ENCODE data around the gene PTGIS. TPM values are rescaled to one million over a fixed set of nuclear protein-coding genes. Genes with fewer than 3 reads are reported as not detected.
A peak's percentile ranks its signal among the peaks of the same experiment; 100 is the strongest.

The PTGIS gene
- total RNA-seq, 2 experiments from 2014 or later, result not detected

GRCh38 chr20:49549801-49550551 is 18.0 kb downstream of the PTGIS start:
- intact Hi-C loops (cut with micrococcal nuclease; ENCODE audit: unreplicated experiment), result no loop called here
- no TSS peak for BruUV-seq (replicated peaks)

GRCh38 chr20:49548371-49548947 is 19.5 kb downstream of the PTGIS start:
- intact Hi-C loops (cut with micrococcal nuclease; ENCODE audit: unreplicated experiment), result no loop called here
- H3K4me2 ChIP-seq (ENCODE audit: low read length), result no peak overlapping the region
- no peaks in the 10 kb centered on the region for H3K9me2 ChIP-seq (ENCODE audit: insufficient read depth, low read length)
- H3K36me3 ChIP-seq (ENCODE audit: insufficient read depth, low read length), result no peaks in the 10 kb centered on the region
- H3K9me3 ChIP-seq (ENCODE audit: low read length), result peaks cover 8% of the 10 kb centered on the region
- BruUV-seq (replicated peaks), result no TSS peak
- no peak overlapping the region for H3K4me3 ChIP-seq (ENCODE audit: low read depth, low read length, poor library complexity, severe bottlenecking)
- H4K20me1 ChIP-seq (ENCODE audit: insufficient read depth, low read length), result no peaks in the 10 kb centered on the region
- TF ChIP-seq EZH2phosphoT487 (IDR thresholded peaks at IDR 0.05; ENCODE audit: borderline replicate concordance, low read depth, low read length), result no peak
- TF ChIP-seq CTCF (conservative IDR thresholded peaks at IDR 0.05; ENCODE audit: low read length), result no peak
- no peak overlapping the region for H3K27ac ChIP-seq (ENCODE audit: low read depth, low read length, poor library complexity, severe bottlenecking)
- POLR2A ChIA-PET, result no interaction called here
- DNase-seq (ENCODE audit: low spot score), result no peak
- H3K4me1 ChIP-seq (ENCODE audit: insufficient read depth, low read length, poor library complexity, severe bottlenecking), result no peaks in the 10 kb centered on the region
- H2AFZ ChIP-seq (ENCODE audit: low read length), result no peak overlapping the region
- CTCF ChIA-PET (ENCODE audit: unreplicated experiment), result no interaction called here
- H3K79me2 ChIP-seq (ENCODE audit: insufficient read depth, low read depth, low read length), result no peaks in the 10 kb centered on the region

More at GRCh38 chr20:49549801-49550551, 18.0 kb downstream of the PTGIS start:
- no peaks in the 10 kb centered on the region for H3K79me2 ChIP-seq (ENCODE audit: insufficient read depth, low read depth, low read length)
- H3K9me3 ChIP-seq (ENCODE audit: low read length), result peaks cover 15% of the 10 kb centered on the region
- H3K9me2 ChIP-seq (ENCODE audit: insufficient read depth, low read length), result no peaks in the 10 kb centered on the region
- H3K36me3 ChIP-seq (ENCODE audit: insufficient read depth, low read length), result no peaks in the 10 kb centered on the region
- no peak for DNase-seq (ENCODE audit: low spot score)
- CTCF ChIA-PET (ENCODE audit: unreplicated experiment), result no interaction called here
- H2AFZ ChIP-seq (ENCODE audit: low read length), result no peak overlapping the region
- H3K27ac ChIP-seq (ENCODE audit: low read depth, low read length, poor library complexity, severe bottlenecking), result no peak overlapping the region
- no peak overlapping the region for H3K4me3 ChIP-seq (ENCODE audit: low read depth, low read length, poor library complexity, severe bottlenecking)
- H3K4me1 ChIP-seq (ENCODE audit: insufficient read depth, low read length, poor library complexity, severe bottlenecking), result no peaks in the 10 kb centered on the region
- POLR2A ChIA-PET, result interaction anchor here (0.9 kb wide), 1 partner anchor 8 kb away, joined by 3 read pairs; no protein-coding TSS in a partner anchor
- no peaks in the 10 kb centered on the region for H4K20me1 ChIP-seq (ENCODE audit: insufficient read depth, low read length)
- H3K4me2 ChIP-seq (ENCODE audit: low read length), result no peak overlapping the region
- TF ChIP-seq EZH2phosphoT487 (IDR thresholded peaks at IDR 0.05; ENCODE audit: borderline replicate concordance, low read depth, low read length) (no peak), CTCF (conservative IDR thresholded peaks at IDR 0.05; ENCODE audit: low read length) (no peak)

- ChIA-PET POLR2A (interaction anchor here (0.5 to 0.9 kb wide), 2 partner anchors 51 to 244 kb away, joined by 3 to 4 read pairs; no protein-coding TSS in a partner anchor), CTCF (ENCODE audit: unreplicated experiment) (no interaction called here)
- intact Hi-C loops (cut with micrococcal nuclease; ENCODE audit: unreplicated experiment), result no loop called here
- Histone ChIP-seq H3K9me2 (ENCODE audit: insufficient read depth, low read length) (no peaks in the 10 kb centered on the region), H3K27ac (ENCODE audit: low read depth, low read length, poor library complexity, severe bottlenecking) (no peak overlapping the region), H3K36me3 (ENCODE audit: insufficient read depth, low read length) (no peaks in the 10 kb centered on the region), H4K20me1 (ENCODE audit: insufficient read depth, low read length) (no peaks in the 10 kb centered on the region), H3K4me3 (ENCODE audit: low read depth, low read length, poor library complexity, severe bottlenecking) (no peak overlapping the region), H3K9me3 (ENCODE audit: low read length) (peaks cover 7% of the 10 kb centered on the region), H3K79me2 (ENCODE audit: insufficient read depth, low read depth, low read length) (no peaks in the 10 kb centered on the region), H3K4me2 (ENCODE audit: low read length) (no peak overlapping the region), H3K4me1 (ENCODE audit: insufficient read depth, low read length, poor library complexity, severe bottlenecking) (no peaks in the 10 kb centered on the region), H2AFZ (ENCODE audit: low read length) (no peak overlapping the region)
- no TSS peak for BruUV-seq (replicated peaks)
- TF ChIP-seq EZH2phosphoT487 (IDR thresholded peaks at IDR 0.05; ENCODE audit: borderline replicate concordance, low read depth, low read length), result no peak
- peak; percentile 71 for TF ChIP-seq CTCF (conservative IDR thresholded peaks at IDR 0.05; ENCODE audit: low read length)
- peak; percentile 22 for DNase-seq (ENCODE audit: low spot score)
Observed at GRCh38 chr20:49545572-49545971, 22.4 kb downstream of the PTGIS start.
